ENCODE measurements around the gene GPR158.

GPR158 gene

DNA sequence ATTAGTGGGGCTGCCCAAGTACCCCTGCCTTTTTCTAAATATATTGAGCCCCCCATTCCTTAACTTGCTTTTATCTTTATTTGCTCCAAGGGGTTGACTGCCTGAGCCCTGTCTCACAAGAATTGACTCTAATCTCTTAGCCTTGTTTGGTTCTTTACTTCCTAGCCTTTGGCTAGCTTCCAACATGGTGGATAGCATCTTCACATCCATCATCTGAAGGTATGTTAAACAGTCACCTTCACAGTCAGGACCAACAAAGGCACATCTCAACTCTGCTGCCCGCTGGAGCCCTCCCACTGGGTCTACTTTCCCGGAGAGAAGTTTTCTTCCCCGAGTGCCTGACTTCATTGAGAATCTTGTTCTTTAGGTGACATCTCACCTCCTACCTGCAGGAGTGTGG lies 329.5 kb downstream of the GPR158 start:
- DNase-seq (ENCODE audit: low read depth in 3 of 3), result no peak

DNA sequence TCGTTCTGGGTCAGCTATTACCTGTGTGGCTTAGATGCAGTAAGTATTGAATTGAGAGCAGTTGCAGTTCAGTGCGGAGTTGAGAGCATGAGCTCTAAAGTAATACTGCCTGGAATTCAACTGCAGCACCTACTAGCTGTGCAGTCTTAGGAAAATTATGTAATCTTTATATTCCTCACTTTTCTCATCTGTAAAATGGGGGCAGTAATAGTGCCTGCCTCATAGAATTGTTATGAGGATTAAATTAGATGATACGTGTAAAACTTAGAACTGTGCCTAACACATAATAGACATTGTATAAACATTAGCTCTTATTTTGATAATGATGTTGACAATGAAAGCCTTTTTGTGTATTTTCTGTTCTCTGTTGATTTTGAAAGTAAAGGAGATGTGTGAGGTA lies 330.0 kb downstream of the GPR158 start:
- DNase-seq (ENCODE audit: low read depth in 3 of 3), result no peak

DNA sequence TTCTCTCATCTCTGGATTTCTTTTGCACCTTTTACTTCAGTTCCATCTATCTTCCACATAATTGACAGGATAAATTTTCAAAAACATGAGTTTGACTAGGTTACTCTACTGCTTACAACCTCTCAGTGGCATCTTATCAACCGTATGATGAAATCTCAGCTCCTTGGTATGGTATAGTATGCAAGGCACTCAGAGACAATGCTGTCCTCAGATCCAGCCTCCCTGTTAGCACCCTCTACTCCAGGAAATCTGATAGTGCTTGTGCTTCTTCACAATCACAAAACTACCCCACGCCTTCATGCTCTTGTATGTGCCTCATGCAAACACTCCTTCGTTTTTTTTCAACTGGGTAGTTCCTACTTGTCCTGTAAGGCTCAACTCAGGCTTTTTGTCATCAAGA lies 330.7 kb downstream of the GPR158 start:
- DNase-seq (ENCODE audit: low read depth in 3 of 3), result no peak

DNA sequence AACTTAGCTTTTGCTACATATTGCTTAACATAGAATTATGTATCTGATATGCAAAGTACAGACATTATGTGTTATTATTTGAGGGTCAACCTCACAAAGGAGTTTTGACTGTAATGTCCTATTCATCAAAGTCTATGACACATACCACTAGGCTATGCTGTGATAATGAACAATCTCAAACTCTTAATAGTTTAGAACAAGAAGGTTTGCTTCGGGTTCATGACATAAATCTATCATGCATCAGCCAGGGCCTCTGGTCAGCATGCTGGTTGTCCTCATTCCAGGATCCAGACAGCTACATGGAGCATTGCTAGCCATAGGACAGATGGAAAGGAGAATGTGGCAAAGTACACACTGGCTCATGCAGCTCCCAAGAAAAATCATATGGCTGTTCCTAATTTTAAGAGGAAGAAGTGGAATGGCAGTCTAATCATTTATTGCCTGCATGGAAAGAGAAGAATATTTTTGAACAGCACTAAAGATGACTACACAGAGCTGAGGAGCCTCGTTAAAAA lies 332.1 kb downstream of the GPR158 start:
- no peak for DNase-seq (ENCODE audit: low read depth in 3 of 3)

DNA sequence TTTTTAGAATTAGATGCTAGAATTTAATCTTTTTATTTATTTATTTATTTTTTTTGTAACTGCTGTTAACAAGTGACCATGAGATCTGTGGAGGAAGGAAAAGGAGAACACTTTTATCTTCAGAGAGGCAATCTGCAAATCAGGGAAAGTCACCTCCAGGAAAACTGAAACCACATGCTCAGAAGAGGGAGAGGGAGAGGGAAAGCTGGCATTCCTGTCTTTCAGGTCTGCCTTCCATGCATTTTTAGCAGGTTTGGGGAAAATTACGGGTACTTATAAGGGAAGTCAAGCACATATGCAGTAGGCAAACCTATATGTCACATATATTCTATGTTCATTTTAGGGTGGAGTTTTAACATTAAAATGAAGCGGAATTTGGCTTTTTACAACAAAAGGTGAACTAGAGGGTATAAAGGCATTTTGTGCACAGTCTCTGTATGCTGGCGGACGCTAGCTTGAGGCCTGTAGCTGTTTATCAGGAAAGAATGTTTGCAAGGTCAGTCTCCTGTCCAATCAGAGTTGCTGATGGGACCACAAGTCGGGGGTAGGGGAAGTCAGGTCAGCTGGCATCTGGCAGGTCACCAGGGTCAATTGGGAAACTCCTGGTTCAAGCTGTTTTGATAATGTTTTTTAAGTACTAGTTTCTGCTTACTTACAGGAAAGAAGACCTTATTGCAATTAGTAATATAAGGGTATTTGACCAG lies 333.5 kb downstream of the GPR158 start:
- DNase-seq (ENCODE audit: low read depth in 3 of 3), result no peak

DNA sequence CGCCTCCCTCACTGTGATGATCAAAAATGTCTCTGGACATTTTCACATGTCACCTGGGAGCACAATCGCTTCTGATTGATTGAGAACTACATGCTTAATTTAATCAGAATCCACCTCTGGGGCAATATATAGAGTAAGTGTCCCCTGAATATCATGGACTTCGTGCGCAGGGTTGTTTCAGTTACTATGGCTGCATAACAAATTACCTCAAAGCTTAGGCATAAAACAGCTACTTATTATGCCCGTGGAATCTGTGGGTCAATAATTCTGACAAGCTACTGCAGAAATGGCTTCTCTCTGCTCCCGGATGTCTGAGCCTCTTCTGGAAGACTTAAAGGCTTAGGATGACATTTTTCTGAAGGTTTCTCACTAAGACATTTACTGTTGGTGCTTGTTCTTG lies 334.4 kb downstream of the GPR158 start:
- no peak for DNase-seq (ENCODE audit: low read depth in 3 of 3)

DNA sequence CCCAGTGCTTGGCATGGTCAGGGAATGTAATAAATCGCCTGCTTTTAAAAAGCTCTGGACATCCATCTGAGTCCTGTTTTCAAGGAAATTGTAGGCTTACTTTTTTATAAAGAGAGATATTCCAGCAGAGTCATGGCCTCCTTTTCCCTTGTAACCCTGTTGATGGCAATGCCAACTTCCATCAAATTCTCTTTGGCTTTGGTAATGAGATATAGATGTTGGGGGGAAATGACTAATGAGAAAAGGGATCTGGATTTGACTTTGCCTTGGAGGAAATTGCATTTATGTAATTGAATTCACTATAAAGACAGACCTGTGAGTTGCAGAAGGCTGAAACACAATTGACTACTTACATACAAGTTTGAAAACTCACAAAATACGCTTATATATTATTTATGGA lies 347.5 kb downstream of the GPR158 start:
- no peak for DNase-seq (ENCODE audit: low read depth in 3 of 3)

DNA sequence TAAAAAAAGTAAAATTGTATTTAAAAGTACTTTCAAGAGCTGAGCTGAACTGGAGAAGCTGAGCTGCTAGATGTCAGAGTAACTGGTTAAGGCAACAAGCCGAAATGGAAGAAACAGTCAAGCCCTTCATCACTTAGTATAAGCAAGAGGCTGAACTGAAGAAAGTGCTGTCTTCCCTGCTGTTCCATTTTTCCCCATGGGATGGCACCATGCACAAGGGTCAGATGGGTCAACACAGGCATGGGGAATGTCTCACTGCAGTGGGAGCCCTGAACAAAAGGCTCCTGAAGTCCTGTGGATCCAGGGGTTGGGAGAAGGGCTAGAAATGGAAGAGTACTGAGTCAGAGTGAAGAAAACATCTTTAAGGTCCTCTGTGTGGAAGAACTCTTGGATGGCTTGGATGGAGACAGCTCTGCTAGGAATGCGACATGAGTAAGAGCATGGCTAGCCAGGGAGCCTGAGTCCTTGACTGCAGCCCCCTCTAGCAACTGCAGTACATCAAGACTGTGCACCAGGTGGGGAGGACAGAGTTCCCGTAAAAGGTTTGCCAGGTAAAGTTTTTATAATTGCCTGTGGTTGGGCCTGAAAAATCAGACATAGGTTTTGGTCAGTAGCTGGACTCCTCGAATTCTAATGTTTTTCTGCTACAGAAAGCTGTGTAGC lies 348.3 kb downstream of the GPR158 start:
- DNase-seq (ENCODE audit: low read depth in 3 of 3), result no peak

DNA sequence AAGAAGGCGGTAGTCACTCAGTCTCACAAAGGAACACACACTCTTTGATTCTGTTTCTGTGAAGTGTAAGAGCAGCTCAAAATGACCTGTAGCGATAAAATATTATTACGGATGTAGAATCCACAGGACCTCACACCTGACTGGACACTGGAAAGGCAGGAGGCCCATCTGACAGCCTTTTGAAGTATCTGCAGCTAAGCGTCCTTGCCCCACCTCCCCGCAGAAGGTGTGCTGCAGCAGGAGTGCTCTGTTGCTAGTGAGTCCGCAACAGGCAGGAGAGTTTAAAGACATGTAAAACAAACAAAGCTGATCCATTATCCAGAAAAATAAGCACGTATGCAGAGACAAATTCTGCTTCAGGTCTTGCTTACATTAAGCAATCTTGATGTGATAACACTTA lies 355.5 kb downstream of the GPR158 start:
- no peak for DNase-seq (ENCODE audit: low read depth in 3 of 3)

DNA sequence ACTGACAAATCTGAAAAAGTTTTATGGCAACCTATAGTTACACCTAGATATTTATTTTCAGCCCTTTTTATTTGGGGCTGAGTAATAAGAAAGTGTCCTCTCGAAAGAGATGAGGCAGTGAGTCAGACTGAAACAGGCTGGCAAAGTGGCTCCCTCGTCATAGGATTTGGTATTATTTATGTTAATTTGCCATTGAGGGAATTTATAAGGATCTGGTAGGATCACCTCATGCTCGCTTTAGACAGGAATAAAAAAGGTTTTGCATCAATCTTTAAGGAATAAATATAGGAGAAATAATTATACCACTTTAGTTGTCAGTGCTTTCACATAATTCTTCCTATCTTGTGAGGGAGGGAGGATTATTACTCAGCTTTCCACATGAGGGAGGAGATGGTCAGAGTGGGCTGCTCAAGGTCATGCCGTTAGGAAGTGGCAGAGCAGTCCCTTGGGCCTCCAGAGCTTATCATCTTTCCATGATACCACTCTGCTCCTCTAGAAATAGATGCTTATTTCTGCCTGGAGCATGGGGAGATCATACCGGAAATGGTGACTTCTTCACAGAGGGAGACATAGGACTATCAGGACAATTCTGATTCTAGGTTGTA lies 356.8 kb downstream of the GPR158 start:
- no peak for DNase-seq (ENCODE audit: low read depth in 3 of 3)

DNA sequence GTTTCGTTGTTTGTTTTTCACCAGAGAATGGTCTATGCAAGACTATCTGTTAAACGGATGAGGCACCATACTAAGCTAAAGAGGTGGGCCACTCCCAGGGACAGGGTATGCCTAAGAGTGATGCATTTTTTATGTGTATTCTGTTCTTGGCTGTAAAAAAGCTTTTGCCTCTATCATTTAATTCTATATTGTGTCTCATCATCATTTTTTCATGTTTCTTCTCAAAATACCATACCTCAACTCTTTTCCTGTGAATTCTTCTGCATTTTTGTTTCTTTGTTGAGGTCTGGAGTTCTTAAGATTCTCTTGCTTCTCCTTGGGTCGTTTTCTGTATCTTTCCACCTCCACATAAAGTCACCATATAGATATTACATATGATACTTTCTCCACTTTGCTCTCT lies 357.4 kb downstream of the GPR158 start:
- DNase-seq (ENCODE audit: low read depth in 3 of 3), result no peak

DNA sequence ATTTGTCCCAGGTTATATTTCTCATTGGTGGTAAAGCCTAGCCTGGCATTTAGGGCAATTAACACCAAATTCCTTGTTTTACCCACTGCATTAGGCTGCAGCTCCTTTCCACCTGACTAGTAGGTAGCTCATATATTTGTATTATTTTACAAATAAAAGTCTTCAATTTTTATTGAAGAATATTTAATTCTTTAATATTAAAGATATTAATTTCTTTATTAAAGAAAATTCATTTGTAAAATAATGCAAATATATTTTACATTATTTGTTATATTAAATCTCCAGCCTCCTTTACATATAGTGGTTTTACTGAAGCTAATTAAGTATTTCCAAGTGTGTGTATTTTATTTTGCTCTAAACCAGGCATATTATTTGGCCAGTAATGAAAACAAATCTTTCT lies 361.2 kb downstream of the GPR158 start:
- no peak for DNase-seq (ENCODE audit: low read depth in 3 of 3)

DNA sequence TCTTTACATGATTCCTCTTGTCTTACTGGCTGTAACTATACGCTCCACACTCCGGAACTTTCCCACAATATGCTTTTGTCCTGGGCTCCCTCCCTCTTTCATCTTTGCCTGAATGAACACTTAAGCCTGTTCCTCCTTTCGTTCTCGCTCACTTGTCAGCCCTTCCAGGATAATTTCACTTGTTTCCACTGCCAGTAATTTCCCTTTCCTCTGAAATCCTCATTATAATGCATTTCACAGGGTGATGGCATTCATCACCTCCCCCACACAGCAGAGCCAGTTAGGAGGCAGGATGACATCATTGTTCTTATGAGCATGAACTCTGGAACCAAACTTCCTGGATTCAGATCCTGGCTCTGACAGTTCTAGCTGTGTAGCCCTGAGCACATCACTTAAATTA lies 372.6 kb downstream of the GPR158 start:
- no peak for DNase-seq (ENCODE audit: low read depth in 3 of 3)

DNA sequence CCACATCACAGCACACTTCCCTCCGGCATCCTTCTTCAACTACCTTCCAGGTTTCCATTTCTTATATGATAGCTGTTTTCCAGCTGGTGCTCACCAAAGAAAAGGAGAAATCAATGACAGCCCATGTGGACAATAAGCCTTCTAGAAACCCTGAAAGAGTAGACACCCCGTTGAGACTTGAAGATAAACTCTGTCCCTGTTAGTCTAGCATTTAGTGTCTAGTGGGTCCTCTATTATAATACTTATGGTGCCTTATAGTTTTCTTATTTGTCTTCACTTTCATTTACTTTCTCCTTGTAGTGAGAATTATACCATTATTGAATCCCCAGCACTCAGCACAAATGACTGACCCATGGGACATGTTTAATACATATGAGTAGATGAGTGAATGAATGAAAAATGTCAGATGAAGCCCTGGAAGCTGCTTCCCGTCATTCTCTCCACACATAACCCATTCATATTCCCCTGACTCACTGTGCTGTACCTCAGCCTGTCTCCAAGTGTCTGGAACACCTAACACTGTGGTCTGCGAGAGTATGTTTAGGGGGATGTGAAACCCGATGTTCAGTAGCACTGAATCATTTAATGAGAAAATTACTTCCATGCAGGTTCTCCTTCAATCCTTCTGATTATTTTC lies 377.6 kb downstream of the GPR158 start:
- DNase-seq (ENCODE audit: low read depth in 3 of 3), result no peak

DNA sequence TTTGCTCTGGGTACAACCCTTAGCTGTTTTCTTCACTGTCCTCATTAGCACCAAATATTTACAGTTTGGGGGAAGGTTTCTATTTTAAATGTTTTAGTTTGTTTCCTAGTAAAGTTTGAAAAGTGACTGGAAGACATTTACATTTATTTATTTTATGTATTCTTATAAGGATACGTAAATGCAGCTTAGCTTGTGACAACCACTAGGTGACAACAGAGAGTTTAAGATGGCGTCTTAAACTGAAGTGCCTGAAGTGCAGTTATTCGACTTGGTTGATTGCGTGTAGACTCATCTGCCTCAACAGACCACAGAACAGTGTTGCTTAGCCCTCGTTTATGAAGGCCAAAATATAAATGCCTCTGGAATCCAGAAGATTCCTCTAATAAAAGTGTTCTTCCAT lies 381.1 kb downstream of the GPR158 start:
- no peak for DNase-seq (ENCODE audit: low read depth in 3 of 3)

DNA sequence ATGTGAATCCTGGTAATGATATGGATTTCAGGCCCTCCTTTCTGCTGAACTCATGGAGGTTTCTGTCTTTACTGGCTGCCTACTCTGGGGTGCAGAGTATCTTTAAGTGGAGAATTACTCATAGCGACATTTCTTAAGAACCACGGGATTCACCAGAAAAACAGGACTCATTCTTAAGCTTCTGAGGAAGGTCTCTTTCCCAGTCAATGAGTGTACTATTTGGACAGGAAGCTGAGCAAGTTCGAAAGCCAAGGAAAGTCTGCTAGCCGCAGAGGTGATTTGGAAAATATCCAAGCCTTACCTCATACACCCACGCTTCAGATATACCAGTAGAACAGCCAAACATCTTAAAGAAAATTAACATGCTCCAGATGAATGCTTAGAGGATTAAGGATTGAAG lies 381.7 kb downstream of the GPR158 start:
- no peak for DNase-seq (ENCODE audit: low read depth in 3 of 3)

DNA sequence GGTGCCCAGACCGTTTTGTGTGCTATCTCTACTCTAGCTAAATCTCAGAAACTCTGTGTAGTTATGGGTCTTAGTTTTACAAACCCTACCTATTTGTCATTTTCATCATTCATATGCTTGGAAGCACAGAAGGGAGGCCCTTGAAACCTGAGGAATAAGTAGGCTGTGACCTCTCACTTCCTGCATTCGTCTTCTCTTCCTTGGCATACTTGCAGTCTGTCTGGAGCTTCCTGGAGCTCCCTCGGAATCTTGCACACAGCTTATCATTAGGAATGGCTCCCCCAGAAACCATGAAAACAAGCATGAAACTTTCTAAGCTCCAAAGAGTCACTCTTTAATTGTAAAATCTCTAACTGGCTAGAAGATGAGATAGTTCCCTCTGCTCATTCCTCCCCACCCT lies 382.3 kb downstream of the GPR158 start:
- no peak for DNase-seq (ENCODE audit: low read depth in 3 of 3)

DNA sequence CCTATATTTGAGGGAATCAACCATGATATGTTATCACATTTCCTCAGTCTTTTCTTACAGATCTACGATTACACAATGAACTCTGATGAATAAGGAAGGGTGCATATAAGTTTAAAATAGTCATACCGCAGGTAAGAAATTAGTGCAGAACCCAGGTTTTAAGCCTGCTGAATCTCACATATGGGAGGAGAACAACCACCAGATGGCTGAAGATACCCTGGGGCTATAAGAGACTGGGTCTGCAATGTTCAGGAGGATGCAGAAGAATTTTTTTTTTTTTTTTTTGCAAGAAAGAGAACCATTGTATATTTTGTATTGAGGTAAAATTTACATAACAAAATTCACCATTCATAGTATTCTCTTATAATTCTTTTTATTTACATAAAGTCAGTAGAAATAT lies 387.0 kb downstream of the GPR158 start:
- DNase-seq (ENCODE audit: low read depth in 3 of 3), result no peak

DNA sequence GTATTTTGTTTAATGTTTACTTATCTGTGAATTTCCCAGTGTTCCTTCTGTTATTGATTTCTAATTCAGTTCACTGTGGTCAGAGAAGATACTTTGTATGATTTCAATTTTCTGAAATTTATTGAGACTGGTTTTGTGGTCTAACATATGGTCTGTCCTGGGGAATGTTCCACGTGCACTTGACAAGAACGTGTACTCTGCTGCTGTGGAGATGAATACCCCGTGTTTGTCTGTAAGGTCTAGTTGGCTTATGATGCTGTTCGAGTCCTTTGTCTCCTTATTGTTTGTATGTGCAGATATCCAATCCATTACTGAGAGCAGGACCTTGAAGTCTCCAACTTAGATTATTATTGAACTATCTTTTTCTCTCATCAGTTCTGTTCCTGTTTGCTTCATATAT lies 387.7 kb downstream of the GPR158 start:
- no peak for DNase-seq (ENCODE audit: low read depth in 3 of 3)

DNA sequence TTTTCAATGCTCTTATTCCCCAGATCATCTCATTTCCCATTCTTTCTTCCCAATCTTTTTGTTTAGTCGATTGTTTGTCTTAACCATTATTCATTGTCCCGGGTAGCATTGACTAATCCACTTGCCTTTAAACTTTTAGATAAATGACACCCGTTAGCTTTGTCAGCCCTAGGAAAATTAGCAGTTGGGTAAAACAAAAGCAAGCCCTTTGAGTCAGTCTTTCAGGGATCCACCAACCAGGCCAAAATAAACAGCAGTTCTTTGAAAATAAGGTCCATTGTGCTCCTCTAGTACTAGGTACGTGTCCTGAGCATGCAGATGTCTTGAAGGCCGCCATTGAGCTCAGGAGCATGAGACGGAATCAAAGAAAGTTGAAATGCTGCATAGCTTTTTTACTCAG lies 389.6 kb downstream of the GPR158 start:
- DNase-seq (ENCODE audit: low read depth in 3 of 3), result no peak

DNA sequence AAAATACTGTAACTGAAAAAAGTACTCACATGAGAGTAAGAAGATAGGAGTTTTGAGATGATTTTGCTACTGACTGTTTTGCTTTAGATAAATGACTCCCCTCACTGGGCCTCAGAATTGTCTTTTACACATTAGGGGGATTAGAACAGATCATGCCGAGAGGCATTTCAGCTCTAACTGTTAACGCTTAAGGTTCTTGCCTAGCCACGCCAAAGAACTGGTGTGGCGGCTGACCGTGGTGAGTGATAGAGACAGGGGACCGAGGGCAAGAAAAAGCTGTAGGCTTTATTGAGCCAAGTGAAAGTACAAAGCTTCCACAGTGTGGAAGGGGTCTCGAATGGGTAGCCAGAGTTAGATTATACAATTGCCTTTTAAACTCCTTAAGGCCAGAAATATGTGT lies 390.8 kb downstream of the GPR158 start:
- no peak for DNase-seq (ENCODE audit: low read depth in 3 of 3)

DNA sequence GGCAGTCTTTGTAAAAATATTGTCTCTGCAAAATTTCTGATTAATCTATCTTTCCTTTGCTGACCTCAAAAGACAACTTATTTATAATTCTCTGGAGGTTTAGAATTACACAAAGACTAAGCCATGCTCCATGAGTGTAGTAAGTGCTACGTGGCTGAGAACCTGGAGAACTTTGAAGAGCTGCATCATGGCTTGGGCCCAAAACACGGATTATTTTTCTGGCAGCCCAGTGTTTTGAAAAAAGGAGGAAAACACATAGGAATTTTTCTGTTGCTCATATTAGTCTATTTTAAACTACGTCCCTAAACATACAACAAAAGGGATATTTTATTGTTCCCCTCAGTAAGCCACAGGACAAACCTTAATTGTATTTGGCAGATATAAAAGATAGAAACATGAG lies 398.5 kb downstream of the GPR158 start:
- DNase-seq (ENCODE audit: low read depth in 3 of 3), result no peak

DNA sequence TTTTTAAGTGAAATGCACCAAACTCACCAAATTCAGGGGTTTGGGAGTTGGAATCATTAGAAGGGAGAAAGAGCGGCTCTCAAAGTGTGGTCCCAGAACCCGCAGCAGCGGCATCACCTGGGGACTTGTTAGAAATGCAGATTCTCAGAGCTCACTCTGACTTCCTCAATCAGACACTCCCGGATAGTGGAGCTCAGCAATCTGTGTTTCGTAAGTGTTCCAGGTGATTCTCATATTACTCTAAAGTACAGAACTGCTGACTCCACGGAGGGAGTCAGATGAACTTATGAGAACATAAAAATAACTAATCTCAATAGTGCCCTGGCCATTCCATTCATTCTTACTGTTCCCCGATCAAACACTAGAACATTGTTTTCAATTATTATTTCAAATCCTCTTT lies 400.5 kb downstream of the GPR158 start:
- DNase-seq (ENCODE audit: low read depth in 3 of 3), result no peak
